C4-2B (cell line): ENCODE measurements around the gene KCNAB2.

Source experiments
- CTCF ChIP-seq: fragments of 450-650 bp; conservative IDR thresholded peaks from 2 replicates; pipeline ENCODE4 v1.5.1; 2017; ENCODE audit warnings: mild to moderate bottlenecking
- ZFX ChIP-seq: fragments of 450-650 bp; IDR thresholded peaks from 2 replicates; pipeline ENCODE4 v1.6.1; 2017

DNA sequence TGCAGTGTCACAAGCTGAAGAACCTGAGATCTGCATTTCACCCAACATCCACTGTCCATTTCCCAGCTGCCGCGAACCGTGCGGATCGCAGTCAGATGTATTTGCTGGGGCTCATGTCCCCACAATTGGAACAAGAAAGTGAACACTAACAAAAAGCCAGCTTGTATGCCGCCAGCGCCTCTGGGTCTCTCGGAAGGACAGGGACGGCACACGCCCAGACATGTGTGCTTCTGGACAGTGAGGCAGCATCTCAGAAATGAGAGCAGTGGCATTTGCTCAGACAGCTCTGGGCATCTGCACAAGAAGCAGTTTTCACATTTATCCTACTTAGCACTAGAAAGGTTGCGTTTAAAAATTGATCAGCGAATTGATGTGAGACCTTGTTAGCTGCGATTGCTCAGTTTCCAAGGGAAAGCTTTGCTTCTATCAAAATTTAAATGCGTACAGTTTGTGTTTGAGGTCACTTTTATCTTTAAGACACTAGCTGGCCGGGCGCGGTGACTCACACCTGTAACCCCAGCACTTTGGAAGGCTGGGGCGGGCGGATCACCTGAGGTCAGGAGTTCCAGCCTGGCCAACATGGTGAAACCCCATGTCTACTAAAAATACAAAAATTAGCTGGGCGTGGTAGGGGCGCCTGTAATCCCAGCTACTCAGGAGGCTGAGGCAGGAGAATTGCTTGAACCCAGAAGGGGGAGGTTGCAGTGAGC lies 28.7 kb downstream of the KCNAB2 start:
- TF ChIP-seq CTCF (no peak), ZFX (no peak)
